Measurements from ENCODE around the gene NKD1.
"Not testable (repeated sequence)": the region's sequence is repeated elsewhere in the genome, so short reads cannot be mapped to it uniquely, and the experiment has no call there.

The NKD1 gene, protein sequence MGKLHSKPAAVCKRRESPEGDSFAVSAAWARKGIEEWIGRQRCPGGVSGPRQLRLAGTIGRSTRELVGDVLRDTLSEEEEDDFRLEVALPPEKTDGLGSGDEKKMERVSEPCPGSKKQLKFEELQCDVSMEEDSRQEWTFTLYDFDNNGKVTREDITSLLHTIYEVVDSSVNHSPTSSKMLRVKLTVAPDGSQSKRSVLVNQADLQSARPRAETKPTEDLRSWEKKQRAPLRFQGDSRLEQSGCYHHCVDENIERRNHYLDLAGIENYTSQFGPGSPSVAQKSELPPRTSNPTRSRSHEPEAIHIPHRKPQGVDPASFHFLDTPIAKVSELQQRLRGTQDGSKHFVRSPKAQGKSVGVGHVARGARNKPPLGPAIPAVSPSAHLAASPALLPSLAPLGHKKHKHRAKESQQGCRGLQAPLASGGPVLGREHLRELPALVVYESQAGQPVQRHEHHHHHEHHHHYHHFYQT

DNA sequence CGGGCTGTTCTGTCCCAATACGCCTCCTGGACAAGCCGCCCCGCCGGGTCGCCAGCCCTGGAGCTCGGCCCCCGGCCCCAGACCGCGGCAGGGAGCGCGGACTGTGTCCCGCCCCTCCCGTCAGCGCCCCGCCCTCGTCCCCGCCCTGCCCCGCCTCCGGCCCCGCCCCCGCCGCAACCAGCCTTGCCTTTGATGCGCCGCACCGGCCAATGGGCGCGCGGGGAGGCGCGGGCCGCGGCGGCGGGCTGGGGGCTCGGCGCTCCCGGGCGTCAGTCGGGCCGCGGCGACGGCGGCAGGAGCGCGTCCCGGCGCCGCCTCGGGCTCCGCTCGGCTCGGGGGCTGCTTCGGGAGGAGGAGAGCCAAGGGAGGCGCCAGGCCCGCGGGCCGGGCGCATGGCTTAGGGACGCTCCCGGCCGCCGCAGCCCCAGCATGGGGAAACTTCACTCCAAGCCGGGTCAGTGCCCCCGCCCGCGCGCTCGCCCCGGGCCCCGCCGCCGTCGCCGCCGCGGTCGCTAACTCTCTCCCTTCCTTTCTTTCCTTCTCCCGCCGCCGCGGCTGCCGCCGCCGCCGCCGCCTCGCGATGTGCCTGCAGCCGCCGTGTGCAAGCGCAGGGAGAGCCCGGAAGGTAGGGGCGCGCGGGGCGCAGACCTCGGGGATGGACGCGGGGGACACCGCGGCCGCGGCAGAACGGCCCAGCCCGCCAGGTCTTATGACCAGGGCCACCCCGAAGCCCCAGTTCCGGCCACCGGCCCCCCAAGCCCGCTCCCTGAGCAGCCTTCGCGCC, at the start of gene NKD1:
Gene NKD1, plus strand, starts transcription at position 272 of the 784 bp plus-strand sequence. Its CDS starts 158 bp downstream, at position 430.
- no peak for DNase-seq

DNA sequence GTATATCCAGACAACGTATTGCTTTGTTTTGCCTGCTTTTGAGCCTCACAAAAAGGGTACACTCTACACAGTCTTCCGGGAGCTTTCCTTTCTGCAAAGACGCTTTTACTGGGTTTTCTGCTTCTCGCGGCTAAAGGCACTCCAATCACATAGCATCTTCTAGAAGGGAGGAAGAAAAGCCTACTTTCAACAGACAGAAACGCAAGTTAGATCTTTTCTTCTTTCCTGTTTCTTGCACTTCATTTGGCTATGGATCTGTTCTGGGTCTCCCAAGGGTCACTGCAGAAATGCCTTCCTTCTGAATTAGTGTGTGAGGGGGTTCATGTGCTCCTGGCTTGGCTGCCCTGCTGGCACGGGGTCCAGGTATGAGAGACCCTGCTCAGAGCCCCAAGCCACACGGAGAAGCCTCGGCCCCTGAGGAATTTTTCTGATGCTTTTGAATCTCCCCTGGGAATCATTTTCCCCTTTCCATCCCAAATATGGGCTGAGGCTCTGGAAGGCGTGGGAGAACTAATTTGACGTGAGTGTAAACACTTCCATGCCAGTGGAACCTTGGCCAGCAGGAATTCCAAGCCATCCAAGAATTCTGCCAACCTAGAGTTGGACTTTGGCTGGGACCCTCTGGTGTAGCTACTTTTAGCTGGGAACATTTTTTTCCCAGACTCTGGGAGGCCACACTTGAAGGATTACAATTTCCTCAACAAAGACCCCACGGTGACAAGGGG, 49.6 kb upstream of the NKD1 start:
- no peak for DNase-seq

DNA sequence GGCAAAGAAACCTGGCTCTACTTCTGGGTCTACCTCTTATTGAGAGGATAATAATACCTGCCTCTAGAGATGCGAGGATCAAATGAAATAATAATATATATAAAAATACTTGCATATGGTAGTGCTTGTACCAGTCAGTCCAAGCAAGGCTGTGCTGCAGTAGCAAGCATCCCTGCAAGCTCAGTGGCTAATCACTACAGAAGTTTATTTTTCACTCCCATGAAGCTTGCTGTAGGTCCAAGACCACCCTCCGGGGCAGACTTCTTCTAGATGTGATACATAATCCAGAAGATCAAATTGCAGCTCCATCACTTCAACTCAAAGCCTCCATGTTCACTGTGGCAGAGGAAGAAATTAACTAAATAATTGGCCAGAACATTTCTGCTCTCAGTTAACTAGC, 48.9 kb upstream of the NKD1 start:
- DNase-seq = no peak

DNA sequence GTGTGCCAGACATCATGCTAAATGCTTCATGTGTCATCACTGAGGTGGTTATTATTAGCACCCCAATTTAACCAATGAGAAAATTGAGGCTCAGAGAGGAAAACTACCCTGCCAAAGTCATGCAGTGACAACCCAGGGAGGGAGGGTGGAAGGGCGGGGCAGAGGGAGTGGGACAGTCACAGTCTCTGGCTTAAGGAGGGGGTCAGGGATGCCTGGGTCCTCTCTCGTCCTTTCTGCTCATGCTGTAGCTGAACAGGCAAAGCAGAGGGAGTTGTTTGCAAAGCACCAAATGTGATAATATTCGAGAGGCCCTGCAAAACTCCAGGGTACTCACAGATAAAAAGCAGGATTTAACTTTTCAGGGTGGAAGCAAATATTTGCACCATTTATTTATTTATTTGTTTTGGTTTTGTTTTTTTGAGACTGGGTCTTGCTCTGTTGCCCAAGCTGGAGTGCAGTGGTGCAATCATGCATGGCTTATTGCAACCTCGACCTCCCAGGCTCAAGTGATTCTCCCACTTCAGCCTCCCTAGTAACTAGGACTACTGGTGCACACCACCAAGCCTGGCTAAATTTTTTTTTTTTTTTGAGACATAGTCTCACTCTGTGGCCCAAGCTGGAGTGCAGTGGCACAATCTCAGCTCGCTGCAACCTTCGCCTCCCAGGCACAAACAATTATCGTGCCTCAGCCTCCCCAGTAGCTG, 47.9 kb upstream of the NKD1 start:
- DNase-seq = no peak

DNA sequence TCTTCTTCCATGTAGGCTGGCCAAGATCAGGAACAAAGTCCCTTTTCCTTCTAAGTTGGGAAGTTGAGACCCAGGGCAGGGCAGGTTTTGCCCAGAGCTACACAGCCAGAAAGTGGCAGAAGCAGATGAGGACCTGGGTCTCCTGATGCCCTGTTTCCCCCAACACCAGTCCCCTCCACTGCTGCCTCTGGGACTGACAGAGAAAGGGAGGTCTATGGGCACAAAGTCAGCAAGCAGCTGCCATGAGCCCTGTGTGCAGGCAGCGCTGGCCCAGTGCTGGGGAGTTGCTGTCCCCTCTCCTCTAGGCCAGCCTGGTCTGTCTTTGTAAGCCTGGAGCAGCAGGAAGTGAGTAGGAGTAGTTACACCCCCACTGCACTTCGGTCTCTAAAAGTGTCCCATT, 46.9 kb upstream of the NKD1 start:
- DNase-seq = no peak

DNA sequence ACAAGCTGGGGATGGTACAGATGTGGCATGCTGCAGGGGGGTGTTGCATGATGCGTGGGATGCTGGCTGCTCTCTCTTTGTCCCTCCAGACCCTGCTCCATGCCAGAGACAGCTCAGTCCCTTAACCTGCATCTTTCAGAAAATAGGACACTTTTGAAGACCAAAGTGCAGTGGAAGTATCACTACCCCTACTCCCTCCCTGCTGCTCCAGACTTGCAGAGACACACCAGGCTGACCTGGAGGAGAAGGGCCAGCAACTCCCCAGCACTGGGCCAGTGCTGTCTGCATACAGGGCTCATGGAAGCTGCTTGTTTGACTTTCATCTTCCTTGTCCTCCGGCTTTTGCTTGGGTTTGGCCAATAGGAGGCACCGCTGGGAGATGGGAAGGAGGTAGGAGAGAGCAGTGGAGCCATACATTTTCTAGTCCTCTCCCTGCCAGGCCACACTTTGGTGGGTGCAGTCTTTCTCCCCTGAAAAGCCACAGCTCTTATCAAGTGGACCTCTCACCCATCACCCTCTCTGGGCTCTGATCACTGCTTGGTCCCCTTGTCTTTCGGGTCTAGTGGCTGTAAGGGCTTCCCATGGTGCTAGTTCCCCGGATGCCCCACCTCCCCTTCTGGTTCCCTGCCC, 46.1 kb upstream of the NKD1 start:
- DNase-seq = no peak

DNA sequence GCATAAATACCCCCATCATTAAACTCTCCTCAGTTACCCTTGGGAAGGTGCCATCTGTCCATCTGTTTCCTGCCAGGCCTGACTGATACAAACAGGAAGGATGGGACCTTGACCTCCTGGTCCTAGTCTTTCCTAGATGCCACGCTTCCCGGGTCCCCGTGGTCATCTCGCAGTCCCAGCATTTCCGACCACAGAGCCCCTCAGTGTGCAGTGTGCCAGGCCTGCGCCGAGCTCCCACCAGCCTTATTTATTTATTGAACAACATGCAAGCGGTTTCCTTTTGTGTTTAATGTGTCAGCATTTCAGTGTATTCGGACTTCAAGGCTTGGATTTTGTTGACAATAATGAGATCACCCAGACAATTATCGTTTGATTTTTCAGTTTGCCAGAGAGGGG, 45.6 kb upstream of the NKD1 start:
- DNase-seq = no peak

DNA sequence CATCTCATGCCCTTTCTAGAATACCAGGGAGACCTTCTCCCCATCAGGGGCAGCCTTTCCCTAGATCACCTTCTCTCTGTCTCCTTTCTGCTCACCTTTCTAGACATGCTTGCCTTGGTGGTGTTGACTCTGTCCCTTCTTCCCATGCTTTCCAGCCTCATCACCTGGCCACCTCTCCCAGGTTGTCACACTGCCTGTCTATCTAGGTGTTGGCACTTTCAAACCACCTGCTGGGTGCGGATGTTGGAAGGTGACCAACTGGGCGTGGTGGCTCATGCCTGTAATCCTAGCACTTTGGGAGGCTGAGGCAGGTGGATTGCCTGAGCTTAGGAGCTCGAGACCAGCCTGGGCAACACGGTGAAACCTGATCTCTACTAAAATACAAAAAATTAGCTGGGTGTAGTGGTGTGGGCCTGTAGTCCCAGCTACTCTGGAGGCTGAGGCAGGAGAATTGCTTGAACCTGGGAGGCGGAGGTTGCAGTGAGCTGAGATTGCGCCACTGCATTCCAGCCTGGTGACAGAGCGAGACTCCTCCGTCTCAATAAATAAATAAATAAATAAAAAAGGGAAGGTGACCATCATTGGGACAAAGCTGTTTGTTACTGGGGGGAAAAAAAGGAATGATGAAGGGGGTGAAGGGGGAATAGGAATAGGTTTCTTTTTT, 44.2 kb upstream of the NKD1 start:
- DNase-seq = not testable (repeated sequence)

DNA sequence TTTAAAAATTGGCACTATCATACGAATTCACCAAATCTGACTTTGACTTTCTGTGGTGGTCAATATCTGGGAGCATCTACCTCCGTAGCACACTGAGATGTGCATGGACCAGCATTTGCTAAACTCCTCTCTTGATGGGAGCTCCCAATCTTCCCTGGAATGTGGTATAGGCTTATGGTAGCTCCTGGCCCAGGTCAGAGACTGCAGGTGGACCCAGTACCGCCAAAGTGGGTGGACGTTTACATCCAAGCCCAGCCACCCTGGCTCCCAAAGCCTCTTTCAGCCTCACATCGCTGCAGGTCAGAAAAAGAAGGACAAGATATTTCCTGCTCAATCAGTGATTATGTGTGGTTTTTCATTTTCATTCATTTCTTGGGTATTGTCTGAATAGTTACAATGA, 43.1 kb upstream of the NKD1 start:
- no peak for DNase-seq

DNA sequence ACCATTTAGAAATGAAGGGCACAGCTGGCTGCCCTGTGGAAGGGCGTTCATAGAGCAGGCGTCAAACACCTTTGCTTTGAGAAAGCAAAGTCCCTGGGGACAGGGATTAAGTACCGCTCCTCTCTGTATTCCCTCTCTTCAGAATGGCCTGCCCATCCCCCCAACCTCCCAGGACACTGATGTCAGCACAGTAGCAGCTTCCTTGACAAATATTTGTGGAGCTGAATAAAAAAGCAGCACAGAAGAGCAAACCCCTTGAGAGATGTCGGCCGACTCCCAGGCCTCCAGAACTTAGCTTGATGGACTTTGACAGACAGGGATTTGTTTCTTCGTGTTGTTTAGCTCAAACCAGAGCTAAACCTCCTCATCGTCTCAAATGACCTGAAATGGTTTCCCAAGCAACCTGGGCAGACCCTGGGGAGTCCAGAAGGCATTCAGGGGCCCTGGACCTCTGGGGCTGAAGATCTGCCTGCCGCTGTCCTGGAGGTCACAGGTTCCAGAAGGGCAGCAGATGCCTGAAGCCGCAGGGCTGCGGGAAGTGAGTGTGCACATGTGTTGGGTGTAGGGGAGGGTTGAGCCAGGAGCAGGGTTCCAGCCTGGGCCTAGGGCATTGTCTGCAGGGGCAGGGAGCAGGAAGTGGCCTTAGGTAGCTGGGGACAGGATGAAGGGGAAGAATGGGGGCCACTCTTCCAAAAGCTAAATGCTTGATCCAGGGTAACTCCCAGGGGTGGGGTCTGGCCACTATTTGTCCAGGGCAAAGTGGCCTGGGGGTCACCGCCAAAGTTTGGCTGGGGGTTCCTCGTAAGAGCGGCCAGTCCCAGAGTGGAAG, 42.3 kb upstream of the NKD1 start:
- no peak for DNase-seq

DNA sequence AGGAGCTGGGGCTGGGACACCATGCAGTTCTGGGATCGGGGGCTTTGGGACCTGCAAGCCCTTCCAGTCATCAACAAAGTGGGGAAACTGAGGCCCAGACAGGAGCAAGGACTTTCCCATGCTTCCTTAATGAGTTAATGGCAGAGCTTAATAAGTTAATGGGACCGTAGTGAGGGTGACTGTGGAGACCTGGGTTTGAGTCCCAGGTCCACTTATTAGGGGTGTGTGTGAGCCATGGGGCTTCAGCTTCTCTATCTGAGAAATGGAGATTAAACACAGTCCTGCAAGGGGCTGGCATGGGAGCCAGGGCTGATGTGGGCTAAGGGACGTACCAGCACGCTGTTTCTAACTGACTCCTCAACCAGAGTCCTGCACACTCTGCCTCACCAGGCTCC, 41.7 kb upstream of the NKD1 start:
- no peak for DNase-seq

DNA sequence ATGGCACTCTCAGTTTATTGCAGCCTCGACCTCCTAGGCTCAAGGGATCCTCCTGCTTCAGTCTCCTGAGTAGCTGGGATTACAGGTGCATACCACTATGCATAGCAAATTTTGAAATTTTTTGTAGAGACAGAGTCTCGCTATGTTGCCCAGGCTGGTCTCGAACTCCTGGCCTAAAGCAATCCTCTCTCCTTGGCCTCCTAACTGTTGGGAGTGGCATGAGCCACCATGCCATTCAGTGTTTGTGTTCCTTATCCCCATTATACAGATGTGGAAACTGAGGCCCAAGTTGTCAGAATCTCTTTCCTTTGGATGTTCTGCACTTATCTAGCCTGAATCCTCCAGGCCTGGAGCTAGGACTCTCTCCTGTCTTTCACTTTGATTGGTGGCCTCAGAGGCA, 40.8 kb upstream of the NKD1 start:
- DNase-seq = no peak

DNA sequence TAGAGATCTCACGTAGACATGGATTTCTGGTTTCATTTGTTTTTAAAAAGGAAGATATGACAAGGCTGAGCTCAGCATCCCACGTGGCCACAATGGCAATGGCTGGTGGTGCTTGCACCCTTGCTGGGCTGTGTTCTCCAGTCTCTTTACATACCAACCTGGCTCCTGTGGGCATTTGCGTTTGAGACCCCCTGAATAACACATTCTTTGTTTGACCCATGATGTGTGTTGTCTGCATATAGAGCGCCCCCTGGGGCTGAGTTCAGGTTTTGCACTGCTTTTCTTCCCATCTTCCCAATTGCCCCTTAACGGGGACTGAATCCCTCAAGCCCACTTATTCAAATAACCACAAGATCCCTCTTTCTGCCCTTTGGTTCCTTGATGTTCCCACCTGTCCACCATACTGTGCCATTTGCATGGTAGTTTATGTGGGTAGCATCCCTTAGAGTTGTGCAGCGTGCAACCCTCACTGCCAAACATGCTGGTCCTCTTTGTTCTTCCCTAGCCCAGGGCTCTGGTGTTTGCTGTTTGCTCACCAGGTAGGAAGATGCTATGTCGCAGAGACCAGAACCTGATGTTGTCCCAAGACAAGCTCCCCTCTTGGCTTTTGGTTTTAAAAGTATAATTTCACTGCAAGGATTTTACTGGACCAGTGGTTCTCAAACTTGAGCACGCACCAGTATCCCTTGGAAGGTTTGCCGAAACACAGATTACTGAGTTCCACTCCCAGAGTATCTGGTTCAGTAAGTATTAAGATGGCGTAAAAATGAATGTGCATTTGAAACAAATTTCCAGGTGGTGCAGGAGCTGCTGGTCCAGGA, 38.5 kb upstream of the NKD1 start:
- DNase-seq = no peak

DNA sequence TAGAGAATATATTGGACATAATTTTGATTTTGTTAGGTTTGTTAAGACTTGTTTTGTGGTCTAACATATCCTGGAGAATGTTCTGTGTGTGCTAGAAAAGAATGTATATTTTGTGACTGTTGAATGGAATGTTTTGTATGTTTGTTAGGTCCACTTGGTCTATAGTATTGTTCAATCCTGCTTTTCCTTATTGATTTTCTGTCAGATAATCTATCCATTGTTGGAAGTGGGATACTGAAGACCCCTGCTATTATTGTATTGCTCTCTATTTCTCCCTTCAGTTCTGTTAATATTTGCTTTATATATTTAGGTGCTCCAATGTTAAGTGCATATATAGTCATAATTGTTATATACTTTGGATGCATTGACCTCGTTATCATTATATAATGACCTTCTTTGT, 33.0 kb upstream of the NKD1 start:
- DNase-seq = no peak

DNA sequence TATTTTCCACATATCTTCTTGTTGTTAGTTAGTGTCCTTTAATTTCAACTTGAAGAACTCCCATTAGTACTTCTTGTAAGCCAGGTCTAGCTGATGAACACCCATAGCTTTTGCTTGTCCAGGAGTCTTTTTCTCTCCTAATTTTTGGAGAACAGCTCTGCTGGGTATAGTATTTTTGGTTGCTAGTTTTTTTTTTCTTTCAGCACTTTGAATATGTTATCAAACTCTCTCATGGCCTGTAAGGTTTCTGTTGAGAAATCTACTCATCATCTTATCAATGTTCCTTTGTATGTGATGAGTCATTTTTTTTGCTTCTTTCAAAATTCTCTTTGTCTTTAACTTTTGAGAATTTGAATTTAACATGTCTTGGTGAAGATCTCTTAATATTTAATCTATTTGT, 31.8 kb upstream of the NKD1 start:
- DNase-seq = no peak

DNA sequence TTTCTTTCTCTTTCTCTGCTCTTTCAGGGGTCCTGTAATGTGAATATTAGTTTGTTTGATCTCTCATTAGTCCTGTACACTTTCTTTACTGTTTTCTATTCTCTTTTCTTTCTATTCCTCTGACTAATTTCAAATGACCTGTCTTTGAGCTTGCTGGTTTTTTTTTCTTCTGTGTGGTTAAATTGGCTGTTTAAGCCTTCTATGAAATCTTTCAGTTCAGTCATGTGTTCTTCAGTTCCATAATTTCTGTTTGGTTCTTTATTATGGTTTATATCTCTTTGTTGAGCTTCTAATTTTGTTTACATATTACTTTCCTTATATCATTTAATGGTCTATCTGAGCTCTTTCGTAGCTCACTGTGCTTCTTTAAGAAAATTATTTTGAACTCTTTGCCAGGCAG, 31.3 kb upstream of the NKD1 start:
- DNase-seq = no peak

DNA sequence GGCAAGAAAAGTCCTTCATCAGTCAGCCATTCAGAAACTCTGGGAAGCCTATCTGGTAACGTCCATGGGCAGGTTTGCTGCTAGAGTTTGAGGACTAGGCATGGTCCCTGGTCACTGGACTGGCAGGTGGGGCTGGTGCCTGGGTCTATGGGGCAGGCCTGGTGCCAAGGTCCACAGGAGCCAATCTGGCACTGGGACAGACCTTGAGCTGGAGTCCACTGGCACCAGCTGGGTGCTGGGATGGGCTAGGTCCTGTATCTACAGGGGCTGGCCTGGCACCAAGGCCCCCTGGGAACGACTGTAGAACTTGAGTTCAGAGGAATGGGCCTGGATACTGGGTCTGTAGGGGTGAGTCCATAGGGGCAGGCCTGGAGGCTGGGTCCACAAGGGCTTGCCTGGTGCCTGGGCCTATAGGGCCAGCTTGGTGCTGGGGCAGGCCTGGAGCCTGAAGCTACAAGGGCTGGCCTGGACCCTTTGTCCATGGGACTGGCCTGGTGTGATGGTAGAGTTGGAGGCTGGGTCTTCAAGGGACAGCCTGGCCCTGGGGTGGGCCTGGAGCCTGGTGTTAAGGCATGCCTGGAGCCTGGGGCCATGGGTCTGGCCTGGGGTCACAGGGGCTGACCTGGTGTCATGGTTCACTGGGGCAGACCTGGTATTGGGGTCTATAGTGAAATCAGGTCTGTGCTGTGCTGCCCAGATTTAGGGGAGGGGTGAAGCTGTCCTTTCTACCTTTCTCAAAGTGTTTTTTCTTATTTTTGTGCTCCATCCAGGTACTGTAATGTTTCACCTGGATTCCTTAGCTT, 30.5 kb upstream of the NKD1 start:
- DNase-seq = no peak

DNA sequence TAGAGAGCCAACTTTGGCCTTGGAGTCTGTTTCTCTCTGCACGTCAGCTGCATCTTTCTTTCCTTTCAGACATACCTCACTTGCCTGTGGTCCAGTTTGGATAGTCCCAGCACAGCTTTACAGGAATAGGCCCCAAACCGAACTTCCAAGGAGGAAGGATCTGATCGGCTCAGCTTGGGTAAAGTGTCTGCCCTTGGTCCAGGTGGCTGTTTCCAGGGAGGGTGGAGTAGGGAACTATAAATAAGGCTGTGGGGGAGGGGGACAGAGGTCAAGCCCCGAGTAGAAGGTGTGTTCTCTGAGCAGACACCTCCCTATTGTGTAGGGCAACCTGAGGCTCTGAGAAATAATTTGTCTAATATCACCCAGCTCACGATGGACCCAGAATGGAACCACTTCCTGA, 29.2 kb upstream of the NKD1 start:
- no peak for DNase-seq

DNA sequence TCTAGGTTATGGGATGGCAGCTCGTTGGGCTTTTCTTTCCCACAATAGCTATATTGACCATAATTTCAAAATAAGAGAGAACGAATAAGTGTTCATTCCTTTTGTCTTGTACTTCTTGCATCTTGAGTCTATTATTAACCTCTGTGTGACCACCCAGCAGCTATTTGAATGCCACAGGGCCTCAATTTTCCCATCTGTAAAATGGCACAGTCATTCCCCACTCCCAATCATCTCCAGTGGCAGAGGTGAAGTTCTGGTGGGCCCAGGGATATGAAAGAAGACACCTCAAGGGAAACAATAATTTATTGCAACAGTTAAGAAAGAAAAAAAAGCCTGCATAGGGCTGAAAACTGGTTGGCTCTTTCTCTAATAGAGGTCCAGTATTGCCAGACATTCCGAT, 28.6 kb upstream of the NKD1 start:
- DNase-seq = no peak

Data from KG1 (cell line).